ENCODE measurements around the gene RGR.
"Not testable (repeated sequence)": the region's sequence is repeated elsewhere in the genome, so short reads cannot be mapped to it uniquely, and the experiment has no call there.

The RGR gene

DNA sequence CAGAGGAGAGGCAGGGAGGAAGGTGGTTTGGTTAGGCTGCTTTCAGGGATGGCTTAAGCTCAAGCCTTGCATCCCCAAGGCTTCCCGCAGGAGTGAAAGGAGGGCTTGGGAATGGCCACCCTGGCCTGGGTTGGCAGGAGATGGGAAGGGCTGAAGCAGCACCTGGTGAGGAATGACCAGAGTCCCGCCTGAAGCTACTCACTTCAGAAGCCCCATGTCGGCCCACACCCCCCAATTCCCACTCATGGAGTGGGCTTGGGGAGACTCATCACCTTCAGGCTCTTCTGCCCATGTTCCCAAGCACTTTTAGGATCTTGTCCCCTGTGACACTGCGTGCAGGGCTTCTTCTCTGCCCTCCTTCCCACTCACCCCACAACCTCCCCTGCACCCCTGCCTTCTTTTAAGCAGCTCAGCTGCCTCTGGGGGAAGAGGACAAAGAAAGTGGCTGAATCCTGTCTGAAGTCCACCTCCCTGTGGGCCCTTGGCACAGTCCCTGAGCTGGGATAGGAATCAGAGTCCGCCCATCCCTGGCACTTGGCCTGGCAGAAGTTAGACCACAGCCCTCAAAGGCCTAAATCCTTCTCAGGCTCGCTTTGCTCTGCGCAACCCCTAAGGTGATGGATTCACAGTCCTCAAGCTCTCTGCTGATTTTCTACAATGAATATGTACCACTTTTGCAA, 16.5 kb downstream of the RGR start:
- no peak for DNase-seq

DNA sequence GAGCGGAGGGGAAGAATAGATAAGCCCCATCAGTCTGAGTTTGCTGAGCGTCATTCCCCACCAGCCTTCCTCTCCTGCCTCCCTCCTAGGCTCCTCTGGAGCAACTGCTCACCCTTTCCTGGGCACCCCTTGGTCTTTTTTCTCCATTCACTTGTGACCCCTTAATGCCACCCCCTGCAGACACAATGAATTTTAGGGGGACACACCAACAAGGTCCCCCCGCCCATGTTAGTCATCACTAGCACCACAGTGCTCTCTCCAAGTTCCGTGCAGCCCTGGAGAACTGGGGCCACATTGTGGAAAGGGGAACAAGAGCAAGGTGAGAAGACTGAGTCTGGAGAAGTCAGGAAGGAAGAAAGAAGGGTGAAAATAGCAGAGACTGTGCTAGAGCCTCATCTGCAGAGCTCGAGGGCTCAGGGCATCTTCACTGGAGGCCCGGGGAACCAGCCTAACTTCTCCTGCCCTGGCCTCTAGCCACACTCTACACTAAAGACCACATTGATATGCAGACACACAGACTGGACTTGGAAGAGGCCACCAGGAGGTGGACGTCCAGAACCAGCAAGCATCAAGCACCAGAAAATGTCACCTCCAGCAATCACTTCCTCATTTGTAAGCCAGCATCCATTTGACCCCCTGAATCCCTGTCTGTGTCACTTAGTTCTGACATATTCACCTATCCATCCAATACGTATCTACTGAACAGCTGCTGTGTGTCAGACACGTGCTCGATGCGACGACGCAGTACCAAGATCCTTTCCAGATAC, 17.5 kb downstream of the RGR start:
- no peak for DNase-seq

DNA sequence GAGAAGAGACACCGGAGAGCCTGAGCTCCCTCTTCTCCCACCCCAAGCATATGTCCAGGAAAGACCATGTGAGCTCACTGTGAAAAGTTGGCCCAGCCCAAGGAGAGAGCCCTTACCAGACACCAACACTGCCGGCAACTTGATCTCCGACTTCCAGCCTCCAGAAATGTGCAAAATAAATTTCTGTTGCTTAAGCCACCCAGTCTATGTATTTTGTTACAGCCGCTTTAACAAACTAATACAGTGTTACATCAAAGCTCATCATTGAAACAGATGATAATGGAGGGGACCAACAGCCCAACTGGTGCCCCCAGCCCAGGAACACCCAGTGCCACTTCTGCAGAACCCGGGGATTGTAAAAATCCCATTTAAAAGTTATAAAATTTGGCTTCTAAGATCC, 18.9 kb downstream of the RGR start:
- DNase-seq = no peak

DNA sequence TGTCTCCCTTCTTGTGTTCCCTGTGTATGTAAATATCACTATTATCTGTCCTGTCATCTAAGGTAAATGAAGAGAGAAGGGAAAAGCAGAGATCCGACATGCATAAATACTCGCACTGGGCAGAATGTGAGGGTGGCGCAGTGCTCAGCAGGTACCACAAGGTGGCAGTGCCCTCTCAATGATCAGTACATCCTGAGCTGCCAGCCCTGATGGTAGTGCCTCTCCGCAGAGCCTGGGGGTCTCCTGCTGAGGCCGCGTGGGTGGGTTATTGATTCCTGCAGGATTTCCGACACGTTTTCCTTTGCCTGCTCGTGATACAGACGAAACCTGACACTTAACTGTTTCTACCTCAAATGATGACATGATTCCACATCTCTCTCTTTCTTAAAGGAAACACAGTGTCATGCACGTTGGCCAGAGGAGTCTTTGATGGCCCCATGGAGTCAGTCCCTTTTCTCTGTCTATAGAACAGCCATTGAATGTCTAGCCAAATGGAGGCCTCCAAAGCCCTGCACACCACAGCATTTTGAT, 19.8 kb downstream of the RGR start:
- DNase-seq = peak; percentile 22

DNA sequence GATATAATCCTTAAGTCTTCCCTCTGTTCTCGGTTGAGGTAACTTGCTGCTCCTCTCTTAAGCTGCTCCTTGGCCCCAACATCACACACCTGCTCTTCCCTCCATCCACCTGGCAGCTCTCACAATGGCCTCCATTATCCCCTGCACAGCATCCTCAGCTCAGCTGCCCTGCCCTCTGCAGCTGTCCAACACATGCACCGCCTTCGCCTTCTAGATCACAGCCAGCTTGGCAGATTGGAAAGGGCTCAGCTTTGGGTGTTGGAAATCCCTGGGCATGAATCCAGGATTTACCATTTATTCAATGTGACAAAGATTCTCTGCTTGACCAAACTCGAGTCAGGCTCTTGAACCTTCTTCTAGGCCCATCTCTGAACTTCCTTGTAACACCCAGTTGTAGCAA, 20.6 kb downstream of the RGR start:
- DNase-seq = no peak

DNA sequence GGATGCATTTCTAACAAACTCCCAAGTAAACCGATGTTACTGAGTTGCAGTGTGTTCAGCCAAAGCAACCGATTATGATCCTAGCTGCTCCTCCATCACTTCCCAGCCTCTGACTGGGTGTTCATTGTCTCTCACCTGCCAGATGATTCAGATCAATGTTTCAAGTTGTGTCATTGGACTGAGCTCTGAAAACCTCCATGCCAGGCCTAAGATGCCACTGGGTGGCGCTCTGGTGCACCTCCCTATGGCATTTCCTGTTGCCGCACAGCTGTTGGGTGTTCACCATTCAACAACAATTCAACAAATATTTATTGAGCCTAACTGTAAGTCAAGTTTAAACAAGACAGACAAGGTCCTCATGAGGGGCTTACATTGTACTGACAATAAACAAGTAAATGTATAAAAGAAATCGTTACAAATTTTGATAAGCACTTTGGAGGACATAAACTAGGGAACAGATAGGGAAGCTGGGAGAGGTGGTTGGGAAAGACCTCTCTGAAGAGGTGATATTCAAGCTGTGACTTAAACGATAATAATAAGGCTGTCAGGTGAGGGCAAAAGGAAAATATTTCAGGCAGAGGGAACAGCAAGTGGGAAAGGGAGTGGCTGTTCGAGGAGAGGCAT, 22.8 kb downstream of the RGR start:
- peak; percentile 21 for DNase-seq

DNA sequence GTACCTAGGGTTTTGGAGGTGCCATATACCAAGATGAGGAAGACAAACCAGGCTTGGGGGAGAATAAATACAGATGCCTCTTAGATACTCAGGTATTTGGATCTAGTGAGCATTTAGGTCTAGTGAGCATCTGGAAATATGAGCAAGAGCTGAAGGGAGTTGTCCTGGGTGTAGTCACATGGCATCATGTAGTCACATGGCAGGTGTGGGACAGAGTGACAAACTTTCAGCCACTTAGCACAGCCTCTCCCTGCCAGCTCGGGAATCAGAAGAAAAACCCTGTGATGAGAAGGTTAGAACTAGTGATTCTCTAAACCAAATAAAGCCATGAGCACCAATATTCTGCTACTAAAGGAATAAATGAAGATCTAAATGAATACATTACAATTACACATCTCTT, 24.3 kb downstream of the RGR start:
- no peak for DNase-seq

DNA sequence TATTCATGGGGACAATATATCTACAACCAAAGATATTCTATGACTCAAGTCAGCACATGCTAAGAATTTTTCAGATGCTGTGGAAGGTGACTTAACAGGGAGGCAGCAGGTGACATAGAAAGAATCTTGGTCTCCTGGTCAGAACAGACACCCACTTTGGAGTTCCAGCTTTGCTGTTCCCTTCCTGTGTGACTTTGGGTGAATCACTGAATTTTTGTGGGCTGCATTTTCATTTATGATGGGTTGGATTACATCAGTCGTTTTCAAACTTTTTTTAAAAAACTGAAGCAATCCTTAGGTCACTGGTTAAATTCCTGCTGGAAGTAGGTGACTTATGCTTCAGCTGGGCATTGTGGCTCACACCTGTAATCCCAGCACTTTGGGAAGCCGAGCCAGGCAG, 24.9 kb downstream of the RGR start:
- DNase-seq = no peak

DNA sequence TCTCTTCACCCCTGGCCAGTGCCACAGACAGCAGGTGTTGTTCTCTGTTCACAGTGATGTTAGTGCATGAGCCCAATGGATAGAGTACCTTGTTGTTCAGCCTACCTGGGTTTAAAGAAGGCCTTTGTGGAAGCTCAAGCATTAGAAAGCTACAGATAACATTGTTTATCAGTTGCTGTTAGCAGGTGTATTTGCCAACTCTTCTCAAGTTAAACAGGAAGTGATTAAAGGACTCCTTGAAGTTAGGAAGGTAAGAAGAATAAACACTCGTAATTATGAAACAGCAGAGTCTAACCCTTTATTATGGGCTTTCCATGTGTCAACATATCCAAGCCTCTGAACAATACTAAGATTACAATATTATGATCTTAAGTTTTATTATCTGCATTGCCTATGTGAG, 25.9 kb downstream of the RGR start:
- no peak for DNase-seq

DNA sequence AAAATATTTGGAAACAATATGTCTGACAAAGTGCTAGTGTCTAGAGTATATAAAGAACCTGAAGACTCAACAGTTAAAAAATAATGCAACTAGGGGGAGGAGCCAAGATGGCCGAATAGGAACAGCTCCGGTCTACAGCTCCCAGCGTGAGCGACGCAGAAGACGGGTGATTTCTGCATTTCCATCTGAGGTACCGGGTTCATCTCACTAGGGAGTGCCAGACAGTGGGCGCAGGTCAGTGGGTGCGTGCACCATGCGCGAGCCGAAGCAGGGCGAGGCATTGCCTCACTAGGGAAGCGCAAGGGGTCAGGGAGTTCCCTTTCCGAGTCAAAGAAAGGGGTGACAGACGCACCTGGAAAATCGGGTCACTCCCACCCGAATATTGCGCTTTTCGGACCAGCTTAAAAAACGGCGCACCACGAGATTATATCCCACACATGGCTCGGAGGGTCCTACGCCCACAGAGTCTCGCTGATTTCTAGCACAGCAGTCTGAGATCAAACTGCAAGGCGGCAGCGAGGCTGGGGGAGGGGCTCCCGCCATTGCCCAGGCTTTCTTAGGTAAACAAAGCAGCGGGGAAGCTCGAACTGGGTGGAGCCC, 35.1 kb downstream of the RGR start:
- not testable (repeated sequence) for DNase-seq

DNA sequence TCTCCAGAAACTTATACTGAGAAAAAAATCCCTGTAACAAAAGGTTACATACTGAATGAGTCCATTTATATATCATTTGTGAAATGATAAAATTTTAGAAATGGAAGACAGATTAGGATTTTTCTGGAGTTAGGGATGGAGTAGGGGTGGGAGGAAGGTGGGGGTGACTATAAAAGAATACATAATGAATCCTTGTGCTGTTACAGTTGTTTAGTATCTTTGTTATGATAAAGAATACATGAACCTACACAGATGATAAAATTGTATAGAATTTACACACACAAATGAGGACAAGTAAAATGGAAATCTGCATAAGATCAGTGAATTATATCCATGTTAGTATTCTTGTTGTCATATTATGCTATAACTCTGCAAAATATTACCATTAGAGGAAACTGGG, 41.8 kb downstream of the RGR start:
- DNase-seq = no peak

DNA sequence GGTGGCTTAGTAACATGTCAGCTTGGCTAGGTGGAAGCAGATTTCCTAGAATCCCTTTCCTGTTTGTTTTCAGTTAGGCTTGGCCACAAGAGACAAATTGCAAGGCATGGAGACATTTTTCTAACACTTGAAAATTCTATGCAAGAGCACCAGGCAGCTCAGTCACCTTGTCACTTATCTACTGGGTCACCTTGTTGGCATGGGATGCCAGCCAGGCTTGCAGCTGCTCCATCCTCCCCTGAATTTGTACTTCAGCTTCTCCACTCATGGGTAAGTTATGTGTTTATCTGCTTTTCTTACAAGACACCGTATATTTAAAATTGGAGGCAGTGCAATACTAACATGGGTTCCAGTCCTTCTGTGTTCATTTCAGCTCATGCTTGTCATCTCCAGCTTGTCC, 43.3 kb downstream of the RGR start:
- no peak for DNase-seq

DNA sequence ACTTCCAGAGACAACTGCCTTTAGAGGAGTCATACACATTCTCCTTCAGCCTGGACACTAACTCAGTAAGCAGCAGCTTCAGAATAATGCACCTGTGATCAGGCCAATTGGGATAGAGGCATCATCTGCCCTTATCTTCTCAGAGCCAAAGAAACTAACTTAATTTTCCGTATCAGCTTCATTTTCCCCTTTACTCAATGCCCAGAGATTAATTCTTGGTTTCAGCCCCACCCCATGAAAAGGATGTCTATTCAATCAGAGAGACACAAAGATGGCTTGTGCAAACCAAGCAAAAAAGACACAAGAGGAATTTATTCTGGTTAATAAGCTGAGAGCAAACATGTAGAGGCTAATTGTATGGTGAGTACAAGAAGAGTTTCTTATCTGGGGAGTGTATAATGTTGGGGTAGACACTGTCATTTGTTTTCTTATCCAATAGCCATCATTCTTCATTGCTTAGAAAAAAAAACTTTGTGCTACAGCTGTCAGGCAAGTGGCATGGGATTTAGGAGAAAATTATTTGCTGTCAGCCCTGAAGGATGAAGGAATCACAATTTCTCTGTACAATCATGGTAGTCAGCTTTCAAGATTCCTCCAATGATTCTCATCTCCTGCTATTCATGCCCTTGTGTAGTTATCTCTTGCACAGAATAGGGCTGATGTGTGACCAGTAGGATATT, 44.8 kb downstream of the RGR start:
- no peak for DNase-seq

DNA sequence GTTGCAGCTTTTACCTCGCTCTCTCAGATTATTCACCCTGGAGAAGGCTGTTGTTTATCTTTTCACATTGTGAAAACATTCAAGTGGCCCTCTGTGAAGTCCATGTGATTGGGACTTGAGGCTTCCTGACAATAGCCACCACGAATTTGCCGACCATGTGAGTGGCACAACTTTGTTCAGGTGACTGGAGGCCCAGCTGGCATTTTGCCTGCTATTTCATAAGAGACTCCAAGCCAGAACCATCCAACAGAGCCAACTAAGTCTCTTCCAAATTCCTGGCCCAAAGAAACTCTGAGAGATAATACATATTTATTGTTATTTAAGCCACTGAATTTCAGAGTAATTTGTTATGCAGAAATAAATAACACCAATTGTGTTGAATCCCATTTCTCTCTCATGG, 45.4 kb downstream of the RGR start:
- no peak for DNase-seq

DNA sequence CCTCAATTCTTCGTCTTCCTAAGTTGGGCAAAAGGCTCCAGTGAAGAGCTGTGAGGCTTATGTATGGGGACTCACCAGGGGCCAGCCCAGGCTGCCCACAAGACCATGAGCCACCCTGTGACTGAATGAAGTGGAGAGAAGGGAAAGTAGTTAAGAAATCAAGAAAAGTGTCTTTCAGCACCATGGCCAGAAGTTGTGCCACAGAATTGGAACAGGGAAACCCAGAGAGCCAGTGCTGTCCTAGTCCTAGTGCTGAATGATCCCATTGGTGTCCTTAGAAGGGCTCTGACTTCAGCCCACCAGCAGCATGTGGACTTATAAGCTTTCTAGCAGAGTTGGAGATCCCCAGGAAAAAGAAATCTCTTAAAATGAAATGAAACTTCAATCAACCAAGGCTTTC, 46.5 kb downstream of the RGR start:
- DNase-seq = no peak

DNA sequence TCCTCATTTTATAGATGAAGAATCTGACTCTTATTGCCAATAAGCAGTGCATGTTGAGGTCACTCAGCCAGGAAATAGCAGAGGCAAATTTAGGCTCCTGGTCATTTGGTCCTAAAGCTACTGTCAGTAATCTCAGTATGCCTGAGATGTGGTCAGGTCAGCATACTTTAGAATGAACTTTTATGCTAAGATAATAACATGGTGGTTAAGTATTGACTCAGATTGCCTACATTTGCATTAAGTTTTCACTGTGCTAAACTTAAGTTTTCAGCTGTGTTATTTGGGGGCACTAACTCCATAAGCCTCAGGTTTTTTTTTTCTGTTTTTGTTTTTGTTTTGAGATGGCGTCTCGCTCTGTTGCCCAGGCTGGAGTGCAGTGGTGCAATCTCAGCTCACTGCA, 47.6 kb downstream of the RGR start:
- DNase-seq = no peak

DNA sequence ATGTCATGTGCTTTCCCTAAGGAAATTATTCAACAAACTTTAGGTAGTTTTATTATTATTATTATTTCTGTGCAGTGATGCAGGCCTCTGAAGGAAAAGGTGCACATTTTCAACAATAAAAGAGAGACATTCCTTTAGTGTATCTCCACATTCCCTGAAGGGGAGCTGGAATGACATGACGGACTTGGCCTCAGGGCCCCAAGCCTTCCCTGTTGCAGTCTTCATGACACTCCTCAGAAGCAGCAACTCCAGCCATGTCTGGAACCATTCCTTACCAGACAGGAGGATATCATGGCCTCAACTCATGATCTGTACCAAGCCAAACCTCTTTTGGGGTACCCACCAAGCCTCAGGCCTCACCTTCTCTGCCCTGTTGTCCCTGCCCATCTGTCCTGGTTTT, 48.3 kb downstream of the RGR start:
- DNase-seq = no peak

DNA sequence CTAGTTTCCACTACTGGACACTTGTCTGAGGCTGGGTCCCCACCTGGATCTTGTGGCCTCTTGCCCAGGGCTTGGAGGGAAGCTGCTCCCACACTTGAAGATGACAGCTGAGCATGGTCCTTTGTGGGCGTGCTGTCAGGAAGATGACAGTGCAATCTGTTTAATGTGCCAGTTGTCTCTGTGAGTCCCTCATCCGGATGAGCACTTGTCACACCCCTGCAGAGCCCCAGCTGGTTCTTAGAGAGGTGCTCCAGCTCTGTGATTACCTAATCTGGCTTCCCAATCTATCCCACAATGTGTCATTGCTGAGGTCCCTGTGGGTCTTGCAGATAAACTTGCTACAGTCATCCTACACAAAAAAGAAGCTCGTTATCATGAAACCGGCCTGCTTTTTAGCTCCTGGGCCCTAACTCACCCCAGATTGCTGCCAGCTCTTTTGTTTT, 48.7 kb downstream of the RGR start:
- no peak for DNase-seq

DNA sequence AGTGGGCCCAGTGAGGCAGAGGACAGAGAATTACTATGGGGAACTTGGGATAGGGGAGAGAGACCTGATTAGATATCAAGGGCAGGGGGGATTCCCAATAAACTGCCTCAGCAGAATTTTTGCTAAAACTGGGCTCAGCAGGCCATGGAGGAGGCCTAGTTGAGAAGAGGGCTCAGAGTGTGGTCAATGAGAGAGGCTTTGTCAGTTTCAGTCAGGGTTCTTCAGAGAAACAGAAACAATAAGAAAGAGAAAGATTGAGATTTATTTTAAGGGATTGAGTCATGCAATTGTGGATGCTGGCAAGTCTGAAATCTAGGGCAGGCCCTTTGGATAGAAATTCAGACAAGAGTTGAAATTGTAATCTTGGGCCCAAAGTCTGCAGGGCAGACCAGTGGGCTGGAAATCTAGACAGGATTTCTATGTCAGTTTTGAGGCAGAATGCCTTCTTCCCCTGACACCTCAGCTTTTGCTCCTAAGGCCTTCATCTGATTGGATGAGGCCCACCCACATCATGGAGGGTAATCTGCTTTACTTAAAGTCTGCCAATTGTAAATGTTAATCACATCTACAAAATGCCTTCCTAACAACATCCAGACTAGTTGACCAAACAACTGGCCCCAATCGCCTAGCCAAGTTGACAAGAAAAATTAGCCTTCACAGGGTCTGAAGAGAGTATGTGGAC, 50.1 kb downstream of the RGR start:
- no peak for DNase-seq

DNA sequence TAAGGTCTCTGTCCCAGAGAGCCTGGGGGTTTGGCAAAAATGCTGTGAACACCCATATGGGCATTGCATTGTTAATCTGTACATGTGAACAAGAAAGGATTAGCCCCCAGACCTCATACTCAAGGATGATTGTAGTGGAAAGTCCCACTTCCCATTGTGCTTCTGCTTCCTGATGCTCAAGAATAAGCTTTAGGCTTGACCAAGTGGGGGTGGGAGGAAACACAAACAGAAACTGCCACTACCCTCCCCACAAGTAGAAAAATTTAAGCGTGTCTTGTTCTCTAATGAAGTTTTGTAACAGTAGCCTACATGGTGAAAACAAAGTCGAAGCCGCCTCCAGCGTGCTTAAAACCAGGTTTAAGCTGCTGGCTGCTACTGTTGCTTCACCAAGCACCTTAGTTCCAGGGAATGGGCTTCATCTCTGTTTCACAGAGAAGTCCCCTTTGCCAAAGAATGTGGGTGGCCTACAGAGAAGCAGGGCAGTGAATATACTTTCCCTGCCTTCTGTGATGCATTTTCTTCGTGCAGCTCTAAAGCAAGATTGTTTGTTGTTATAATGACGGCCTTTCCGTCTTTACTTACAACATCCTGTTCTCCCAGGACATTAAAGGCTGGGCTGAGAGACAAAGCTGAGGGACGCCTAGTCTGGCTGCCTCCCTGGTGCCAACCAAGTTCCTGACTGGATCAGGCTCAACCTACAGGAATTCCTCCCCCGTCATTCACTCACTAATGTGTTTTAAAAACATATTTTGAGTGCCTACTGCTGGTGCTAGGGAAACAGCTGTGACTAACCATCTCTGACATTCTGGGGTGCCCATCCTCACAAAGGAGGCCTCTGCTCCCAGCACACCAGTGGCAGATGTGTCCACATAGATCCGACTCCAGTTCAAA, 51.5 kb downstream of the RGR start:
- no peak for DNase-seq

DNA sequence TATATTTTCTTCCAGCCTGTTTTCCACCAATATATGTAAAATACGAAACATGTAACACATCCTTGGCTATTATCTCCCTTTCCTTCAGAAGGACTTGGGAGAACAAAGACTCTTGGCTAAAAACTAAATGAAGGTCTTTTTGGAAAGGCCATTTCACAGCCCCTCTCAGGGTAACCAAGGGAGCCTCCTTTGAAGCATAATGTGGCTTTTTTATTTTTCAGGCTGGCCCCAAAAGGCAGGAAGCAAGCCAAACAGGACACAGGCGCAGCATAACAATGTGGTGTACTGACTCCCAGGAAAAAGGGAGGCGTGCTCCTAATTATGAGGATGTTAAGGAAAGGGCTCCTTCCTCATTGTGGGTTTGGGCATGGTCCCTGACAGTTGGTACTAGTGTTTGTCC, 53.2 kb downstream of the RGR start:
- DNase-seq = no peak
